OCI-LY7 (cell line): Measurements from ENCODE around the gene SH3BGR. TPM values are rescaled to one million over a fixed set of nuclear protein-coding genes. Genes with fewer than 3 reads are reported as not detected.

Experiments used
- BruUV-seq: library from RNA; stranded (reverse); fragments of 400-500 nt; replicated peaks from 2 replicates; lab custom pipeline; 2021; lab: Mats Ljungman, UMichigan
- CTCF ChIA-PET: fragments of 300-600 bp; sonication (Branson Sonifier 250); formaldehyde crosslinking; loops from one replicate; lab custom pipeline; 2022; ENCODE audit warnings: antibody characterized with exemption; ENCODE audit not compliant: unreplicated experiment; lab: Charles Lee
- POLR2A ChIA-PET: fragments of 300-600 bp; sonication (Branson Sonifier 250); formaldehyde crosslinking; loops from one replicate; lab custom pipeline; 2022; ENCODE audit warnings: antibody characterized with exemption; lab: Charles Lee
- DNase-seq: peaks from one replicate; pipeline ENCODE4 v3.0.0-alpha.2; 2015; ENCODE audit warnings: low spot score
- H2AFZ ChIP-seq: fragments of 200-600 bp; sonication (generic), shearing (Covaris generic); 2 replicates; pipeline ENCODE4 v1.6.1; 2014; ENCODE audit warnings: mild to moderate bottlenecking, antibody characterized with exemption, low read length, moderate library complexity
- H3K27ac ChIP-seq: fragments of 200-600 bp; sonication (generic); 2 replicates; pipeline ENCODE4 v1.5.1; 2014; ENCODE audit warnings: mixed run types, low read depth, mild to moderate bottlenecking, moderate library complexity, low read length, inconsistent platforms; ENCODE audit not compliant: poor library complexity, severe bottlenecking
- H3K36me3 ChIP-seq: fragments of 200-600 bp; sonication (generic); 2 replicates; pipeline ENCODE4 v1.6.1; 2014; ENCODE audit warnings: mild to moderate bottlenecking, antibody characterized with exemption, low read length, moderate library complexity, mixed read lengths; ENCODE audit not compliant: insufficient read depth
- H3K4me1 ChIP-seq: fragments of 200-600 bp; sonication (generic); 2 replicates; pipeline ENCODE4 v1.5.1; 2014; ENCODE audit warnings: mild to moderate bottlenecking, low read length; ENCODE audit not compliant: insufficient read depth, poor library complexity, severe bottlenecking
- H3K4me2 ChIP-seq: fragments of 200-600 bp; sonication (generic); 2 replicates; pipeline ENCODE4 v1.6.1; 2014; ENCODE audit warnings: mild to moderate bottlenecking, low read length
- H3K4me3 ChIP-seq: fragments of 200-600 bp; sonication (generic); 2 replicates; pipeline ENCODE4 v1.5.1; 2014; ENCODE audit warnings: mild to moderate bottlenecking, low read depth, low read length; ENCODE audit not compliant: poor library complexity, severe bottlenecking
- H3K79me2 ChIP-seq: fragments of 200-600 bp; sonication (generic); 2 replicates; pipeline ENCODE4 v1.6.1; 2016; ENCODE audit warnings: low read depth, mild to moderate bottlenecking, low read length, moderate library complexity, mixed read lengths; ENCODE audit not compliant: insufficient read depth
- H3K9me2 ChIP-seq: fragments of 200-600 bp; sonication (generic); 2 replicates; pipeline ENCODE4 v1.6.1; 2016; ENCODE audit warnings: mild to moderate bottlenecking, low read length, mixed read lengths; ENCODE audit not compliant: insufficient read depth
- H3K9me3 ChIP-seq: fragments of 200-600 bp; sonication (generic); 2 replicates; pipeline ENCODE4 v1.6.1; 2014; ENCODE audit warnings: mild to moderate bottlenecking, mixed run types, low read length, mixed read lengths
- H4K20me1 ChIP-seq: fragments of 200-600 bp; sonication (generic); 2 replicates; pipeline ENCODE4 v1.6.1; 2014; ENCODE audit warnings: mild to moderate bottlenecking, antibody characterized with exemption, low read length, moderate library complexity, mixed read lengths; ENCODE audit not compliant: insufficient read depth
- CTCF ChIP-seq: fragments of 200-600 bp; sonication (generic); conservative IDR thresholded peaks from 2 replicates; pipeline ENCODE4 v1.5.1; 2014; ENCODE audit warnings: mild to moderate bottlenecking, antibody characterized with exemption, low read length, moderate library complexity, mixed read lengths
- EZH2phosphoT487 ChIP-seq: fragments of 200-600 bp; sonication (generic); IDR thresholded peaks from 2 replicates; pipeline ENCODE4 v1.6.1; 2018; ENCODE audit warnings: low read depth, borderline replicate concordance, mild to moderate bottlenecking, mixed run types, antibody characterized with exemption, low read length, moderate library complexity, mixed read lengths
- intact Hi-C: fragments of 100-400 bp; cut with micrococcal nuclease; formaldehyde crosslinking; loops from one replicate; pipeline ENCODE4 v1.10.0; 2022; ENCODE audit not compliant: unreplicated experiment
- total RNA-seq, 2 experiments: library from RNA; depleted of rRNA in 1 of 2; stranded (reverse); fragments of >200 nt in 1 of 2; shearing (Covaris generic) in 1 of 2; gene quantifications; 2 replicates each; pipeline ENCODE4 v1.2.3, GENCODE V29; 2014 to 2022

Gene SH3BGR
- total RNA-seq, 2 experiments from 2014 or later = 5.4 TPM; not detected in 1

- intact Hi-C loops = no loop called here
- Histone ChIP-seq H3K4me2 (no peak overlapping the region), H3K27ac (no peak overlapping the region), H3K4me3 (no peak overlapping the region), H3K9me2 (no peaks in the 10 kb centered on the region), H3K79me2 (no peaks in the 10 kb centered on the region), H3K9me3 (no peaks in the 10 kb centered on the region), H4K20me1 (no peaks in the 10 kb centered on the region), H3K4me1 (no peaks in the 10 kb centered on the region), H2AFZ (no peak overlapping the region), H3K36me3 (no peaks in the 10 kb centered on the region)
- no peak for DNase-seq
- no TSS peak for BruUV-seq
- POLR2A ChIA-PET = interaction anchor here (0.7 to 1.3 kb wide), 2 partner anchors 55 to 60 kb away, joined by 3 to 8 read pairs; no protein-coding TSS in a partner anchor
- CTCF ChIA-PET = no interaction called here
- TF ChIP-seq CTCF = no peak
- no peak for TF ChIP-seq EZH2phosphoT487
Observed at GRCh38 chr21:39531840-39532239, 80.1 kb downstream of the SH3BGR start.

GRCh38 chr21:39533545-39534380 lies 82.0 kb downstream of the SH3BGR start:
- no TSS peak for BruUV-seq
- Histone ChIP-seq H4K20me1 (no peaks in the 10 kb centered on the region), H3K9me2 (no peaks in the 10 kb centered on the region), H3K4me3 (no peak overlapping the region), H2AFZ (no peak overlapping the region), H3K79me2 (no peaks in the 10 kb centered on the region), H3K9me3 (no peaks in the 10 kb centered on the region), H3K36me3 (no peaks in the 10 kb centered on the region), H3K4me2 (no peak overlapping the region), H3K4me1 (no peaks in the 10 kb centered on the region), H3K27ac (no peak overlapping the region)
- no peak for TF ChIP-seq CTCF
- no peak for TF ChIP-seq EZH2phosphoT487
- POLR2A ChIA-PET = interaction anchor here (0.7 kb wide), 1 partner anchor 233 kb away, joined by 3 read pairs; no protein-coding TSS in a partner anchor
- intact Hi-C loops = no loop called here
- DNase-seq = no peak
- CTCF ChIA-PET = no interaction called here
